Coronary artery (tissue), 2 donors: ENCODE measurements around the gene SLC29A3.

ENCODE experiments used
- DNase-seq: peaks from one replicate; pipeline ENCODE4 v3.0.0-alpha.2; 2017; ENCODE audit warnings: low spot score
- H3K27ac ChIP-seq, 2 donors: fragments of 200-600 bp; sonication (generic); one replicate each; pipeline ENCODE4 v1.5.1; 2016 to 2019
- H3K4me3 ChIP-seq: fragments of 200-600 bp; sonication (generic); 2 replicates; pipeline ENCODE4 v1.5.1; 2016; ENCODE audit warnings: mild to moderate bottlenecking, moderate library complexity
- TF ChIP-seq, protein P1 (sequence below): fragments of 200-600 bp; sonication (generic); IDR thresholded peaks from one replicate; pipeline ENCODE4 v1.5.1; 2019; ENCODE audit warnings: antibody characterized with exemption

Gene SLC29A3

DNA sequence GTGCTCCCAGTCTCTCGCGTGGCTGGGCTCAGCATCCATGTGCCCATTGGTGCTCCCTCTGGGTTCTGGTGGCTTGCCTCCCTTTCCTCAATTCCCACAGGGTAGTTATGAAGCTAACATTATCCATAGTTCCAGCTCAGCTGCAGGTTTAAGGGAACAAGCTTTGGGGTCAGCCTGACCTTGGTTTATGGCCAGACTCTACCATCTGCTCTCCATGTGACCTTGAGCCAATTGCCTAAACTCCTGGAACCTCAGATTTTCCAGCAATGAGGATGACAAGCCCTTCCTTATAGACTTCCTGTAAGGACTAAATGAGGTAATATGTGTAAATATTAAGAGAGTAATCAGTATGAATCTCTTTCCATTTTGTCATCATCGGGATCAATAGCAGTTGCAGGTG, 10.1 kb upstream of the SLC29A3 start:
- TF ChIP-seq, protein P1, sequence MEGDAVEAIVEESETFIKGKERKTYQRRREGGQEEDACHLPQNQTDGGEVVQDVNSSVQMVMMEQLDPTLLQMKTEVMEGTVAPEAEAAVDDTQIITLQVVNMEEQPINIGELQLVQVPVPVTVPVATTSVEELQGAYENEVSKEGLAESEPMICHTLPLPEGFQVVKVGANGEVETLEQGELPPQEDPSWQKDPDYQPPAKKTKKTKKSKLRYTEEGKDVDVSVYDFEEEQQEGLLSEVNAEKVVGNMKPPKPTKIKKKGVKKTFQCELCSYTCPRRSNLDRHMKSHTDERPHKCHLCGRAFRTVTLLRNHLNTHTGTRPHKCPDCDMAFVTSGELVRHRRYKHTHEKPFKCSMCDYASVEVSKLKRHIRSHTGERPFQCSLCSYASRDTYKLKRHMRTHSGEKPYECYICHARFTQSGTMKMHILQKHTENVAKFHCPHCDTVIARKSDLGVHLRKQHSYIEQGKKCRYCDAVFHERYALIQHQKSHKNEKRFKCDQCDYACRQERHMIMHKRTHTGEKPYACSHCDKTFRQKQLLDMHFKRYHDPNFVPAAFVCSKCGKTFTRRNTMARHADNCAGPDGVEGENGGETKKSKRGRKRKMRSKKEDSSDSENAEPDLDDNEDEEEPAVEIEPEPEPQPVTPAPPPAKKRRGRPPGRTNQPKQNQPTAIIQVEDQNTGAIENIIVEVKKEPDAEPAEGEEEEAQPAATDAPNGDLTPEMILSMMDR, result no peak
- H3K4me3 ChIP-seq, result no peak overlapping the region
- no peak overlapping the region for H3K27ac ChIP-seq
- DNase-seq, result no peak

DNA sequence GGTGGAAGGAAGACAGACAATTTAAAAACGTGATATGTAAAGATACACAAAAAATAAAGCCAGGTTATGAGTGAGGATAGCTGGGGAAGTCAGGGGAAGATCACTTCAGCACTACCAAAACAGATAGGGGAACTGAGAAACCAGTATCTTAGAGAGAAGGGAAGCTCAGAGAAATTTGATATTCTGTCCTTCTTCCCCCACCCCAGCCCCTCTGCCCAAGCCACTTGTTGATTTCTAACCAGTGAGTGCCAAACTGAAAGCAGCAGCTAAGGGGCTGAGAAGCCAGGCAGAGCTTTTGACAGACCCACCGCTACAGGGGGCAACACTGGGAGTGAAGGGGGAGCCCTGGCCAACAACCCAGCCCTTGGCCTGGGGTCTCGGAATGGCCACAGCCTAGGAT, 9.1 kb upstream of the SLC29A3 start:
- Histone ChIP-seq H3K27ac (no peak overlapping the region), H3K4me3 (no peak overlapping the region)
- DNase-seq, result no peak
- TF ChIP-seq, protein P1, result no peak

DNA sequence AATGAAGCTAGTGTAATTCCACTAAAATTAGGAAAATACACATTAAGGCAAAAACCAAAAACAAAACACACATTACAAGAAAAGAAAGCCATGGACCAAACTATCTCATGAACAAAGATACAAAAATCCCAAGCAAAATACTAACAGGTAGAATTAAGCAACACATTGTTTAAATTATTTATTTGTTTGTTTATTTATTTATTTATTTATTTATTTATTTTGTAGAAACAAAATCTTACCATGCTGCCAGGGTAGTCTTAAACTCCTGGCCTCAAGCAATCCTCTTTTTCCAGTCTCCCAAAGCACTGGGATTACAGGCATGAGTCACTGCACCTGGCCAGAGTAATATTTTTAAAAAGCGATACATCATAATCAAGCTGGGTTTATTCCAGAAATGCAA, 6.8 kb upstream of the SLC29A3 start:
- Histone ChIP-seq H3K4me3 (no peak overlapping the region), H3K27ac (no peak overlapping the region)
- no peak for DNase-seq
- TF ChIP-seq, protein P1, result no peak

DNA sequence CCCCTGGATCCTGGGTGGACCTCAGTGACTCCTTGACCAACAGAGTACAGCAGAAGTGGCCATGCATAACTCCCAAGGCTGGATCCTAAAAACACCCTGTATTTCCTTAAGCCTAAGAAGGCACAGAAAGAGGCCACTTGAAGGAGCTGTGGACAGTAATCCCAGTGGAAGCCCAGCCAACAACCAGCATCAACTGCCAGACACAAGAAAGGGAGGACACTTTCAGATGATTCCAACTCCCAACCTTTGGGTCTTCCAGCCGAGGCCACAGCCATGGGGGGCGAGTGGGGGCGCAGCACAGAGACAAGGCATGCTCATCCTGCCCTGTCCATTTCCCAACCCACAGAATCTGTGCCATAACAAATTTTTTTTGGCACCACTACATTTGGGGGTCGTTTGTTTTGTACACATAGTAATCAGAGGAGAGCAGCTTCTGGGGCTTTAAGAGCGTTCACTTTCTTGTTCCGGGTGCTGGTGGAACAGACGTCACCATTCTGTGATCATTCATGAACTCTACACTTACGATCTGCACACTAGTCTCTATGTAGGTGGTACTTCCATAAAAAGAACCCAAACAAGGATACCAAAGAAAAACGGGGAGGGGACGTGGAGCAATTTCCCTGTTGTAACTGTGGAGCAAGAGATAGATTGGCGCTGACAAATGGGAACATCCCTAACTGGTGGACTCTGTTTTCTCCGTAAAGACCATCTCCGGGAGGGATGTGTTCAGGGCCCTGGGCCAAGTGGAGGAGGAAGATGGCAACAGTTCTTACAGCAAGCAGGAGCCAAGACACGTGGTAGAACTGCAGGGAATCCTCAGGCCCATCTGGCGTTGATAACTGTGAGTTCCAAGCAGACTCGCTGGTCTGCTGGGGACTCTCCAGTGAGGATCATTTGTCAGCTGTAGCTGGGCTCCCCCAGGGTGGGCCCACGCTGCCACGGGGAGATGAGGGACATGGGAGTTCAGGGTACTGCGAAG, 6.0 kb upstream of the SLC29A3 start:
- Histone ChIP-seq H3K4me3 (peak overlapping the region; percentile 21), H3K27ac (peak overlapping the region in 1 of 2 donors; percentile 53)
- peak; percentile 82 for DNase-seq
- TF ChIP-seq, protein P1, result no peak

DNA sequence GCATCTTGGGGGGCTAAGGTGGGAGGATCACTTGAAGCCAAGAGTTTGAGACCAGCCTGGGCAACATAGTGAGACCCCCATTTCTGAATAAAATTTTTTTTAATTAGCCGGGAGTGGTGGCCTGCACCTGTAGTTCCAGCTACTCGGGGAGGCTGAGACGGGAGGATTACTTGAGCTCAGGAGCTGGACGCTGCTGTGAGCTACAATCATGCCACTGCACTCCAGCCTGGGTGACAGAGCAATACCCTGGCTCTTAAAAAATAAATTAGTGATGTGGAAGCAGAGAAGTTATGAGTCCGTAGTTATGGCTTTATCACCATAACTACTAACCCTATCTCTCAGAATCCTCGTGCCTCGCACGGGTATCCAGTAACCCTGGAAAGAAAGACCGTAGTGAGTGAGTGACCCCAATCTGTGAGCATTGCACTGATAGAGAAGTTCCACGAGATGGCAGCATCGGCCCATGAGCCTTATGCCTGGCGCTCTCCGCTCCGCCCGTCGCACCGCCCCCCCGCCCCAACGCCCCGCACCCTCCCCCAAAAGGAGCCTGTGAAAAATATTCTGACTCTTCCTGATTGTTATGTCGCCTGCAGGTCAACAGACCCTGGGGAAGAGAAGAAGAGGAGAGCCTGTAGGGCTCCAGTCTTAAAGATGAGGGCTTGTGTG, 4.9 kb upstream of the SLC29A3 start:
- TF ChIP-seq, protein P1, result peak; percentile 81
- Histone ChIP-seq H3K27ac (peak overlapping the region in 1 of 2 donors; percentile 53), H3K4me3 (peak overlapping the region; percentile 21)
- DNase-seq, result no peak

DNA sequence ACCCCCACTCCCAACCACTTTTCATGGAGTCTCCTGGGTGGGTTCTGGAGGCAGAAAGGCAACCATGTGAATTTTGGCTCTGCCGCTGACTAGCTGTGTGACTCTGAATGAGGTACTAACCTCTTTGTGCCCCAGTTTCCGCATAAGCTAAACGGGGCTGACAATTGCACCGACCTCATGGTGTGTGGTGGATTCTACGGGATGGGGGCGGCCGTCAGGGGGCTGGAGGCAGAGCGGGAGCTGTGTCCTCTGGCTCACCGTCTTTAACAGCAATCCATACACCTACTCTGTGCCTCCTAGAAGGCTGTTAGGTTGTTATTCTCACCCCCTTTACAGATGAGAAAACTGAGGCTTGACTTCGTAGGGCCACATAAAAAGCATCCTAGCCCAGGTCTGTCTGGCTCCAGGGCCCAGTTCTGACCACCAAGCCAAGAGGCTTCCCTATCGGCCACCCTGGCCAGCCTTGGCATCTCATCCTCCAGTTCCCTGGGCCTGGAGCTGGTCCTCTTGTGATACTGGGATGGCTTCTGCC, 4.3 kb upstream of the SLC29A3 start:
- TF ChIP-seq, protein P1, result no peak
- H3K27ac ChIP-seq, result no peak overlapping the region
- DNase-seq, result no peak
- peak overlapping the region; percentile 10 for H3K4me3 ChIP-seq
